SK-N-SH treated with all-trans-retinoic acid at 6 μM for 48 hours (cell line): ENCODE results near the gene SPAG9.
A peak's percentile ranks its signal among the peaks of the same experiment; 100 is the strongest.
"Not testable (repeated sequence)": the region's sequence is repeated elsewhere in the genome, so short reads cannot be mapped to it uniquely, and the experiment has no call there.

Experiments
- ATAC-seq: fragments of 200-7000 bp; cut with Tn5 transposase; 3 replicates; pipeline ENCODE4 v1.9.1; 2020; ENCODE audit warnings: mild to moderate bottlenecking, moderate library complexity
- ARNTL ChIP-seq: fragments of 450-650 bp; formaldehyde crosslinking; IDR thresholded peaks from 2 replicates; pipeline ENCODE4 v1.5.0; 2020; ENCODE audit warnings: low read depth, mild to moderate bottlenecking, moderate library complexity, borderline replicate concordance
- BACH2 ChIP-seq: fragments of 250-450 bp; sonication (Bioruptor Pico); IDR thresholded peaks from 2 replicates; pipeline ENCODE4 v1.9.0; 2021; ENCODE audit warnings: mild to moderate bottlenecking, borderline replicate concordance
- CREB5 ChIP-seq: fragments of 250-450 bp; sonication (Bioruptor Pico); IDR thresholded peaks from 2 replicates; pipeline ENCODE4 v1.5.1; 2020; ENCODE audit warnings: low read depth, mild to moderate bottlenecking, moderate library complexity
- CSDC2 ChIP-seq: fragments of 250-450 bp; sonication (Bioruptor Pico); IDR thresholded peaks from 2 replicates; pipeline ENCODE4 v1.5.0; 2020; ENCODE audit warnings: mild to moderate bottlenecking, moderate library complexity
- CSRNP3 ChIP-seq: fragments of 250-450 bp; sonication (Bioruptor Pico); IDR thresholded peaks from 2 replicates; pipeline ENCODE4 v1.5.1; 2021; ENCODE audit warnings: mild to moderate bottlenecking, moderate library complexity
- ESRRG ChIP-seq: fragments of 250-450 bp; sonication (Bioruptor Pico); IDR thresholded peaks from 2 replicates; pipeline ENCODE4 v1.6.1; 2021; ENCODE audit warnings: mild to moderate bottlenecking
- GLIS3 ChIP-seq: fragments of 250-450 bp; sonication (Bioruptor Pico); IDR thresholded peaks from 2 replicates; pipeline ENCODE4 v1.5.0; 2020; ENCODE audit warnings: mild to moderate bottlenecking, moderate library complexity
- ISL1 ChIP-seq: fragments of 250-450 bp; sonication (Bioruptor Pico); IDR thresholded peaks from 2 replicates; pipeline ENCODE4 v2.1.2; 2022; ENCODE audit warnings: mild to moderate bottlenecking, moderate library complexity
- PATZ1 ChIP-seq: fragments of 250-450 bp; sonication (Bioruptor Pico); IDR thresholded peaks from 2 replicates; pipeline ENCODE4 v1.8.0; 2020; ENCODE audit warnings: mild to moderate bottlenecking, moderate library complexity, borderline replicate concordance
- POU6F1 ChIP-seq: fragments of 250-450 bp; sonication (Bioruptor Pico); IDR thresholded peaks from 2 replicates; pipeline ENCODE4 v1.8.0; 2021; ENCODE audit warnings: low read depth, mild to moderate bottlenecking, moderate library complexity, borderline replicate concordance
- PPARA ChIP-seq: fragments of 250-450 bp; sonication (Bioruptor Pico); IDR thresholded peaks from 2 replicates; pipeline ENCODE4 v1.5.0; 2020; ENCODE audit warnings: mild to moderate bottlenecking, borderline replicate concordance
- RARB ChIP-seq: fragments of 250-450 bp; sonication (Bioruptor Pico); IDR thresholded peaks from 2 replicates; pipeline ENCODE4 v1.8.0; 2021; ENCODE audit warnings: mild to moderate bottlenecking, moderate library complexity
- SNAI2 ChIP-seq: fragments of 250-450 bp; sonication (Bioruptor Pico); IDR thresholded peaks from 2 replicates; pipeline ENCODE4 v1.5.0; 2020; ENCODE audit warnings: mild to moderate bottlenecking, moderate library complexity
- TCF4 ChIP-seq: fragments of 250-450 bp; sonication (Bioruptor Pico); IDR thresholded peaks from 2 replicates; pipeline ENCODE4 v1.8.0; 2021; ENCODE audit warnings: mild to moderate bottlenecking, moderate library complexity, borderline replicate concordance
- TOX ChIP-seq: fragments of 250-450 bp; sonication (Bioruptor Pico); IDR thresholded peaks from 2 replicates; pipeline ENCODE4 v1.8.0; 2021; ENCODE audit warnings: mild to moderate bottlenecking, moderate library complexity, borderline replicate concordance
- TSHZ2 ChIP-seq: fragments of 250-450 bp; sonication (Bioruptor Pico); IDR thresholded peaks from 2 replicates; pipeline ENCODE4 v1.5.0; 2020; ENCODE audit warnings: mild to moderate bottlenecking, moderate library complexity
- ZC3H10 ChIP-seq: fragments of 250-450 bp; sonication (Bioruptor Pico); IDR thresholded peaks from 2 replicates; pipeline ENCODE4 v1.5.1; 2021; ENCODE audit warnings: mild to moderate bottlenecking, moderate library complexity
- ZFP30 ChIP-seq: fragments of 450-650 bp; formaldehyde crosslinking; IDR thresholded peaks from 2 replicates; pipeline ENCODE4 v1.5.0; 2022; ENCODE audit warnings: mild to moderate bottlenecking, moderate library complexity
- ZNF70 ChIP-seq: fragments of 450-650 bp; formaldehyde crosslinking; IDR thresholded peaks from 2 replicates; pipeline ENCODE4 v1.5.0; 2020; ENCODE audit warnings: mild to moderate bottlenecking, moderate library complexity
- ZNF8 ChIP-seq: fragments of 450-650 bp; formaldehyde crosslinking; IDR thresholded peaks from 2 replicates; pipeline ENCODE4 v1.5.0; 2020; ENCODE audit warnings: mild to moderate bottlenecking, moderate library complexity

Gene SPAG9

GRCh38 chr17:51083364-51083763 is 37.3 kb downstream of the SPAG9 start:
- not testable (repeated sequence) for ATAC-seq

- TF ChIP-seq ISL1 (no peak), GLIS3 (CRISPR knock-in tag) (no peak), ZC3H10 (CRISPR knock-in tag) (no peak), PATZ1 (CRISPR knock-in tag) (no peak), CSDC2 (no peak), BACH2 (CRISPR knock-in tag) (no peak), ARNTL (no peak), TCF4 (CRISPR knock-in tag) (no peak), ZNF70 (no peak), RARB (CRISPR knock-in tag) (no peak), PPARA (CRISPR knock-in tag) (no peak), ESRRG (CRISPR knock-in tag) (no peak), ZFP30 (CRISPR knock-in tag) (no peak)
- TF ChIP-seq, all 23 proteins: peak for 0
- ATAC-seq, result peak; percentile 60
Measured at GRCh38 chr17:51079049-51079448, 41.6 kb downstream of the SPAG9 start.

GRCh38 chr17:51078009-51078592 is 42.6 kb downstream of the SPAG9 start:
- TF ChIP-seq ESRRG (CRISPR knock-in tag), result no peak
- no peak for TF ChIP-seq POU6F1
- no peak for ATAC-seq

GRCh38 chr17:51076821-51077220 is 43.8 kb downstream of the SPAG9 start:
- no peak for ATAC-seq
- TF ChIP-seq ZNF8 (CRISPR knock-in tag) (no peak), TSHZ2 (no peak), ESRRG (CRISPR knock-in tag) (no peak), ZC3H10 (CRISPR knock-in tag) (no peak), SNAI2 (CRISPR knock-in tag) (no peak), CSDC2 (no peak)

GRCh38 chr17:51071556-51071955 is 49.1 kb downstream of the SPAG9 start:
- no peak for TF ChIP-seq CREB5 (CRISPR knock-in tag)
- no peak for TF ChIP-seq ESRRG (CRISPR knock-in tag)
- no peak for ATAC-seq

- no peak; the same call in 2 of the 3 replicates for ATAC-seq
- TF ChIP-seq POU6F1, result no peak
- TF ChIP-seq ZNF70, result no peak
- no peak for TF ChIP-seq BACH2 (CRISPR knock-in tag)
- TF ChIP-seq PATZ1 (CRISPR knock-in tag), result no peak
- no peak for TF ChIP-seq CSRNP3 (CRISPR knock-in tag)
- TF ChIP-seq TOX (CRISPR knock-in tag), result no peak
- TF ChIP-seq ZNF8 (CRISPR knock-in tag), result no peak
- TF ChIP-seq SNAI2 (CRISPR knock-in tag), result no peak
- TF ChIP-seq GLIS3 (CRISPR knock-in tag), result no peak
Measured at GRCh38 chr17:51065466-51065865, 55.2 kb downstream of the SPAG9 start.
